GM19193 (cell line): ENCODE data around the gene PBX3.

ENCODE experiments used
- POLR2A ChIP-seq: IDR thresholded peaks from 4 replicates; pipeline ENCODE4 v1.6.1; 2011; ENCODE audit not compliant: insufficient read depth, insufficient read length; ENCODE audit errors: extremely low read depth

Gene PBX3

GRCh38 chr9:125758986-125759763, 12.0 kb downstream of the PBX3 start:
- TF ChIP-seq POLR2A: no peak

- TF ChIP-seq POLR2A: no peak
These were observed 12.6 kb downstream of the PBX3 start for GRCh38 chr9:125759764-125760129.

GRCh38 chr9:125760537-125760936, 13.4 kb downstream of the PBX3 start:
- no peak for TF ChIP-seq POLR2A

- TF ChIP-seq POLR2A: no peak
These were observed 14.7 kb downstream of the PBX3 start for GRCh38 chr9:125761676-125762450.

- TF ChIP-seq POLR2A: no peak
These were observed 16.2 kb downstream of the PBX3 start for GRCh38 chr9:125763394-125763801.

GRCh38 chr9:125764198-125764597, 17.0 kb downstream of the PBX3 start:
- no peak for TF ChIP-seq POLR2A

- no peak for TF ChIP-seq POLR2A
These were observed 19.5 kb downstream of the PBX3 start for GRCh38 chr9:125766468-125767221.

- no peak for TF ChIP-seq POLR2A
These were observed 20.2 kb downstream of the PBX3 start for GRCh38 chr9:125767349-125767748.

- no peak for TF ChIP-seq POLR2A
These were observed 21.6 kb downstream of the PBX3 start for GRCh38 chr9:125768803-125769202.

GRCh38 chr9:125771037-125771436, 23.9 kb downstream of the PBX3 start:
- no peak for TF ChIP-seq POLR2A

- TF ChIP-seq POLR2A: no peak
These were observed 25.6 kb downstream of the PBX3 start for GRCh38 chr9:125772740-125773139.

- no peak for TF ChIP-seq POLR2A
These were observed 26.9 kb downstream of the PBX3 start for GRCh38 chr9:125774106-125774505.

- no peak for TF ChIP-seq POLR2A
These were observed 35.5 kb downstream of the PBX3 start for GRCh38 chr9:125782718-125783117.

- TF ChIP-seq POLR2A: no peak
These were observed 37.3 kb downstream of the PBX3 start for GRCh38 chr9:125784286-125785049.
